ENCODE data around the gene MGAT5B. TPM values are rescaled to one million over a fixed set of nuclear protein-coding genes. Genes with fewer than 3 reads are reported as not detected.

The MGAT5B gene
- total RNA-seq, 1 donor from 2014 or later, result 6.2 TPM

DNA sequence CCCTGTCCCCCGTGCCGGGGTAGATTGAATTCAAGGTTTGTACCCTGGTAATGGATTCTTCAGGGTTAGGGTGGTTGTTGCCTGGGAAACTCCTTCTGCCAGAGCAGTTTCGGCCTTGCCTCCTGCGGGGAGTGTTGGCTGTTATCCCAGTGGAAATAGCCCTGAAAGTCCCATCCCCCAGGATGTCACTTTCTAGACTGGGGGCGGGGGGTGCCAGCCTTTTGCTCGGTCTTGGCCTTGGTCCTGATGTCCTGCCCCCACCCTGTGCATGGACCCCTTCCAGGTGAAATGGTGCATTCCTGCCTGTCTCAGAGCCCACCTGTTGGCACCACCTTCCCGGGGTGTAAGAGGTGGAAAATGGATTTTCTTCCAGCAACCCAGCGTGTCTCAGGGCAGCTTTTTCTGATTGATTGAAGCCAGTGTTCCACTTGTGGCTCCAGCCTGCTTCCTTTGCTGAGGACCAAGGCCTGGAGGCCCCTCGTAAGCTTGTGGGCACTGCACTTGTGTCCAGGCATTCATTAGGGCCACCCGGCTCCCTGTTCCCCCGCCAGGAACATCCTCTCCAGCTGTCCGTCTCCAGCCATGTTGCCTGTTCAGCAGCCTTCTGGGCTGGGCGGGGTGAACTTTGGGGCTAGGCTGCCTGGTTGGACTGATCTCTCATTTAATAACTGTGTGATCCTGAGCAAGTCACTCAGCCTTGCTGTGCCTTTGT, 25.6 kb downstream of the MGAT5B start:
- no peaks in the 10 kb centered on the region for H3K36me3 Mint-ChIP-seq (ENCODE audit: low read depth, unreplicated experiment)
- H3K9me3 Mint-ChIP-seq (ENCODE audit: unreplicated experiment), result no peaks in the 10 kb centered on the region
- TF ChIP-seq, protein P1, sequence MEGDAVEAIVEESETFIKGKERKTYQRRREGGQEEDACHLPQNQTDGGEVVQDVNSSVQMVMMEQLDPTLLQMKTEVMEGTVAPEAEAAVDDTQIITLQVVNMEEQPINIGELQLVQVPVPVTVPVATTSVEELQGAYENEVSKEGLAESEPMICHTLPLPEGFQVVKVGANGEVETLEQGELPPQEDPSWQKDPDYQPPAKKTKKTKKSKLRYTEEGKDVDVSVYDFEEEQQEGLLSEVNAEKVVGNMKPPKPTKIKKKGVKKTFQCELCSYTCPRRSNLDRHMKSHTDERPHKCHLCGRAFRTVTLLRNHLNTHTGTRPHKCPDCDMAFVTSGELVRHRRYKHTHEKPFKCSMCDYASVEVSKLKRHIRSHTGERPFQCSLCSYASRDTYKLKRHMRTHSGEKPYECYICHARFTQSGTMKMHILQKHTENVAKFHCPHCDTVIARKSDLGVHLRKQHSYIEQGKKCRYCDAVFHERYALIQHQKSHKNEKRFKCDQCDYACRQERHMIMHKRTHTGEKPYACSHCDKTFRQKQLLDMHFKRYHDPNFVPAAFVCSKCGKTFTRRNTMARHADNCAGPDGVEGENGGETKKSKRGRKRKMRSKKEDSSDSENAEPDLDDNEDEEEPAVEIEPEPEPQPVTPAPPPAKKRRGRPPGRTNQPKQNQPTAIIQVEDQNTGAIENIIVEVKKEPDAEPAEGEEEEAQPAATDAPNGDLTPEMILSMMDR (IDR thresholded peaks at IDR 0.05; ENCODE audit: unreplicated experiment), result no peak
- no peak for DNase-seq (ENCODE audit: low spot score)
- no peak overlapping the region for H3K27ac Mint-ChIP-seq (ENCODE audit: unreplicated experiment)
- H3K4me3 Mint-ChIP-seq (ENCODE audit: unreplicated experiment), result no peak overlapping the region
- H3K27me3 Mint-ChIP-seq (ENCODE audit: unreplicated experiment), result no peaks in the 10 kb centered on the region
- H3K4me1 Mint-ChIP-seq (ENCODE audit: unreplicated experiment), result no peaks in the 10 kb centered on the region

DNA sequence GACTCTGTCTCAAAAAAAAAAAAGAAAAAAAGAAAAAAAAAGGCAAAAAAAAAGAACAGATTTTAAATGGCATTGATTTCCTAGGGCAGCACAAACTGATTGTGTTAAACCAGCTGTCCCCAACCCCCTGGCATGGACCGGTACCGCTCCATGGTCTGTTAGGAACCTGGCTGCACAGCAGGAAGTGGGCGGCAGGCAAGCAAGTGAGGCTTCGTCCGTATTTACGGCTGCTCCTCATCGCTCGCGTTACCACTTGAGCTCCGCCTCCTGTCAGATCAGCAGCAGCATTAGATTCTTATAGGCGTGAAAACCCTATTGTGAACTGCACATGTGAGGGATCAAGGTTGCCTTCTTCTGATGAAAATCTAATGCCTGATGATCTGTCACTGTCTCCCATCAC, 26.6 kb downstream of the MGAT5B start:
- TF ChIP-seq, protein P1 (IDR thresholded peaks at IDR 0.05; ENCODE audit: unreplicated experiment), result no peak
- H3K4me1 Mint-ChIP-seq (ENCODE audit: unreplicated experiment), result no peaks in the 10 kb centered on the region
- no peaks in the 10 kb centered on the region for H3K27me3 Mint-ChIP-seq (ENCODE audit: unreplicated experiment)
- H3K27ac Mint-ChIP-seq (ENCODE audit: unreplicated experiment), result no peak overlapping the region
- no peak overlapping the region for H3K4me3 Mint-ChIP-seq (ENCODE audit: unreplicated experiment)
- H3K36me3 Mint-ChIP-seq (ENCODE audit: low read depth, unreplicated experiment), result no peaks in the 10 kb centered on the region
- no peak for DNase-seq (ENCODE audit: low spot score)
- H3K9me3 Mint-ChIP-seq (ENCODE audit: unreplicated experiment), result no peaks in the 10 kb centered on the region

- Mint-ChIP-seq H3K4me1 (ENCODE audit: unreplicated experiment) (no peaks in the 10 kb centered on the region), H3K27me3 (ENCODE audit: unreplicated experiment) (no peaks in the 10 kb centered on the region), H3K4me3 (ENCODE audit: unreplicated experiment) (no peak overlapping the region), H3K9me3 (ENCODE audit: unreplicated experiment) (no peaks in the 10 kb centered on the region), H3K27ac (ENCODE audit: unreplicated experiment) (no peak overlapping the region), H3K36me3 (ENCODE audit: low read depth, unreplicated experiment) (no peaks in the 10 kb centered on the region)
- TF ChIP-seq, protein P1 (IDR thresholded peaks at IDR 0.05; ENCODE audit: unreplicated experiment), result no peak
- DNase-seq (ENCODE audit: low spot score), result no peak
Measured at GRCh38 chr17:76897023-76897422, 28.8 kb downstream of the MGAT5B start.

- no peaks in the 10 kb centered on the region for H3K36me3 Mint-ChIP-seq (ENCODE audit: low read depth, unreplicated experiment)
- TF ChIP-seq, protein P1 (IDR thresholded peaks at IDR 0.05; ENCODE audit: unreplicated experiment), result no peak
- H3K27me3 Mint-ChIP-seq (ENCODE audit: unreplicated experiment), result no peaks in the 10 kb centered on the region
- no peaks in the 10 kb centered on the region for H3K4me1 Mint-ChIP-seq (ENCODE audit: unreplicated experiment)
- no peak for DNase-seq (ENCODE audit: low spot score)
- H3K9me3 Mint-ChIP-seq (ENCODE audit: unreplicated experiment), result no peaks in the 10 kb centered on the region
- H3K27ac Mint-ChIP-seq (ENCODE audit: unreplicated experiment), result no peak overlapping the region
- H3K4me3 Mint-ChIP-seq (ENCODE audit: unreplicated experiment), result no peak overlapping the region
Measured at GRCh38 chr17:76899414-76899813, 31.2 kb downstream of the MGAT5B start.

- Mint-ChIP-seq H3K4me3 (ENCODE audit: unreplicated experiment) (no peak overlapping the region), H3K27me3 (ENCODE audit: unreplicated experiment) (no peaks in the 10 kb centered on the region), H3K9me3 (ENCODE audit: unreplicated experiment) (no peaks in the 10 kb centered on the region), H3K27ac (ENCODE audit: unreplicated experiment) (no peak overlapping the region), H3K36me3 (ENCODE audit: low read depth, unreplicated experiment) (no peaks in the 10 kb centered on the region), H3K4me1 (ENCODE audit: unreplicated experiment) (no peaks in the 10 kb centered on the region)
- DNase-seq (ENCODE audit: low spot score), result no peak
- TF ChIP-seq, protein P1 (IDR thresholded peaks at IDR 0.05; ENCODE audit: unreplicated experiment), result no peak
Measured at GRCh38 chr17:76900723-76901122, 32.5 kb downstream of the MGAT5B start.
